ENCODE measurements around the gene THEM5. TPM values are rescaled to one million over a fixed set of nuclear protein-coding genes. Genes with fewer than 3 reads are reported as not detected.
"Not testable (repeated sequence)": the region's sequence is repeated elsewhere in the genome, so short reads cannot be mapped to it uniquely, and the experiment has no call there.

THEM5 gene
- not detected in 2 replicates for total RNA-seq

- no peak within 1 kb of the TSS for H3K4me3 Mint-ChIP-seq (ENCODE audit: low read depth)
- no peaks in the 10 kb centered on the region for H3K27me3 Mint-ChIP-seq (ENCODE audit: low read depth)
- no peaks in the 10 kb centered on the region for H3K9me3 Mint-ChIP-seq
- H3K27ac Mint-ChIP-seq: no peak within 1 kb of the TSS
- peaks cover 8% of the 10 kb centered on the region for H3K36me3 Mint-ChIP-seq (ENCODE audit: low read depth)
- peaks cover 8% of the 10 kb centered on the region for H3K4me1 Mint-ChIP-seq (ENCODE audit: low read depth)
- intact Hi-C loops (cut with micrococcal nuclease): no loop called here
- DNase-seq (ENCODE audit: low spot score): no peak
These were observed at the start of gene THEM5 for GRCh38 chr1:151853411-151853943. THEM5 (minus strand) TSS chr1:151853712; CDS start chr1:151853565, 147 bp downstream.

GRCh38 chr1:151902858-151903257, 49.3 kb upstream of the THEM5 start:
- Mint-ChIP-seq H3K36me3 (ENCODE audit: low read depth) (peaks cover 82% of the 10 kb centered on the region), H3K4me1 (ENCODE audit: low read depth) (peaks cover 49% of the 10 kb centered on the region), H3K27me3 (ENCODE audit: low read depth) (no peaks in the 10 kb centered on the region), H3K4me3 (ENCODE audit: low read depth) (no peak overlapping the region), H3K9me3 (peaks cover 75% of the 10 kb centered on the region), H3K27ac (no peak overlapping the region)
- no peak for DNase-seq (ENCODE audit: low spot score)
- intact Hi-C loops (cut with micrococcal nuclease): loop anchor here (10.0 kb wide), 2 partner anchors 58 to 562 kb away; no protein-coding TSS in a partner anchor

GRCh38 chr1:151900804-151901203, 47.3 kb upstream of the THEM5 start:
- H3K27ac Mint-ChIP-seq; H3K27me3 Mint-ChIP-seq (ENCODE audit: low read depth); H3K4me3 Mint-ChIP-seq (ENCODE audit: low read depth); DNase-seq (ENCODE audit: low spot score): not testable (repeated sequence)
- intact Hi-C loops (cut with micrococcal nuclease): loop anchor here (10.0 kb wide), 2 partner anchors 56 to 564 kb away; no protein-coding TSS in a partner anchor
- Mint-ChIP-seq H3K4me1 (ENCODE audit: low read depth) (peaks cover 59% of the 10 kb centered on the region), H3K36me3 (ENCODE audit: low read depth) (peaks cover 70% of the 10 kb centered on the region), H3K9me3 (peaks cover 61% of the 10 kb centered on the region)

GRCh38 chr1:151898519-151898991, 45.0 kb upstream of the THEM5 start:
- peaks cover 66% of the 10 kb centered on the region for H3K36me3 Mint-ChIP-seq (ENCODE audit: low read depth)
- peaks cover 40% of the 10 kb centered on the region for H3K9me3 Mint-ChIP-seq
- intact Hi-C loops (cut with micrococcal nuclease): no loop called here
- peak; percentile 49 for DNase-seq (ENCODE audit: low spot score)
- no peaks in the 10 kb centered on the region for H3K27me3 Mint-ChIP-seq (ENCODE audit: low read depth)
- H3K27ac Mint-ChIP-seq: peak overlapping the region; percentile 76
- H3K4me3 Mint-ChIP-seq (ENCODE audit: low read depth): peak overlapping the region; percentile 57
- peaks cover 40% of the 10 kb centered on the region for H3K4me1 Mint-ChIP-seq (ENCODE audit: low read depth)

GRCh38 chr1:151897991-151898431, 44.5 kb upstream of the THEM5 start:
- peak overlapping the region; percentile 57 for H3K4me3 Mint-ChIP-seq (ENCODE audit: low read depth)
- H3K9me3 Mint-ChIP-seq: peaks cover 36% of the 10 kb centered on the region
- intact Hi-C loops (cut with micrococcal nuclease): no loop called here
- H3K27ac Mint-ChIP-seq: peak overlapping the region; percentile 48
- peaks cover 68% of the 10 kb centered on the region for H3K36me3 Mint-ChIP-seq (ENCODE audit: low read depth)
- H3K4me1 Mint-ChIP-seq (ENCODE audit: low read depth): peaks cover 42% of the 10 kb centered on the region
- DNase-seq (ENCODE audit: low spot score): no peak
- no peaks in the 10 kb centered on the region for H3K27me3 Mint-ChIP-seq (ENCODE audit: low read depth)

- Mint-ChIP-seq H3K4me1 (ENCODE audit: low read depth) (peaks cover 43% of the 10 kb centered on the region), H3K27ac (no peak overlapping the region), H3K27me3 (ENCODE audit: low read depth) (no peaks in the 10 kb centered on the region), H3K4me3 (ENCODE audit: low read depth) (no peak overlapping the region), H3K36me3 (ENCODE audit: low read depth) (peaks cover 60% of the 10 kb centered on the region), H3K9me3 (no peaks in the 10 kb centered on the region)
- intact Hi-C loops (cut with micrococcal nuclease): no loop called here
- no peak for DNase-seq (ENCODE audit: low spot score)
These were observed 39.8 kb upstream of the THEM5 start for GRCh38 chr1:151893176-151893924.

- intact Hi-C loops (cut with micrococcal nuclease): no loop called here
These were observed 38.7 kb upstream of the THEM5 start for GRCh38 chr1:151892190-151892589.

GRCh38 chr1:151891512-151891911, 38.0 kb upstream of the THEM5 start:
- no peaks in the 10 kb centered on the region for H3K9me3 Mint-ChIP-seq
- no peaks in the 10 kb centered on the region for H3K27me3 Mint-ChIP-seq (ENCODE audit: low read depth)
- no peak overlapping the region for H3K4me3 Mint-ChIP-seq (ENCODE audit: low read depth)
- peak overlapping the region; percentile 76 for H3K27ac Mint-ChIP-seq
- peaks cover 27% of the 10 kb centered on the region for H3K4me1 Mint-ChIP-seq (ENCODE audit: low read depth)
- no peak for DNase-seq (ENCODE audit: low spot score)
- intact Hi-C loops (cut with micrococcal nuclease): no loop called here
- H3K36me3 Mint-ChIP-seq (ENCODE audit: low read depth): peaks cover 73% of the 10 kb centered on the region

More at GRCh38 chr1:151892190-151892589, 38.7 kb upstream of the THEM5 start:
- Mint-ChIP-seq H3K4me3 (ENCODE audit: low read depth) (no peak overlapping the region), H3K27me3 (ENCODE audit: low read depth) (no peaks in the 10 kb centered on the region), H3K27ac (peak overlapping the region; percentile 76), H3K9me3 (no peaks in the 10 kb centered on the region), H3K36me3 (ENCODE audit: low read depth) (peaks cover 69% of the 10 kb centered on the region), H3K4me1 (ENCODE audit: low read depth) (peaks cover 33% of the 10 kb centered on the region)
- no peak for DNase-seq (ENCODE audit: low spot score)

- no peak for DNase-seq (ENCODE audit: low spot score)
- Mint-ChIP-seq H3K36me3 (ENCODE audit: low read depth) (peaks cover 66% of the 10 kb centered on the region), H3K27me3 (ENCODE audit: low read depth) (no peaks in the 10 kb centered on the region), H3K4me1 (ENCODE audit: low read depth) (peaks cover 26% of the 10 kb centered on the region), H3K9me3 (no peaks in the 10 kb centered on the region), H3K27ac (no peak overlapping the region), H3K4me3 (ENCODE audit: low read depth) (no peak overlapping the region)
- intact Hi-C loops (cut with micrococcal nuclease): loop anchor here (2.0 kb wide), 1 partner anchor 108 kb away; no protein-coding TSS in a partner anchor
These were observed 35.6 kb upstream of the THEM5 start for GRCh38 chr1:151888972-151889570.

- Mint-ChIP-seq H3K27ac (no peak overlapping the region), H3K27me3 (ENCODE audit: low read depth) (no peaks in the 10 kb centered on the region), H3K4me3 (ENCODE audit: low read depth) (no peak overlapping the region), H3K36me3 (ENCODE audit: low read depth) (peaks cover 56% of the 10 kb centered on the region), H3K4me1 (ENCODE audit: low read depth) (peaks cover 14% of the 10 kb centered on the region), H3K9me3 (no peaks in the 10 kb centered on the region)
- no peak for DNase-seq (ENCODE audit: low spot score)
- intact Hi-C loops (cut with micrococcal nuclease): no loop called here
These were observed 33.5 kb upstream of the THEM5 start for GRCh38 chr1:151887028-151887427.

- Mint-ChIP-seq H3K4me3 (ENCODE audit: low read depth) (no peak overlapping the region), H3K27ac (no peak overlapping the region), H3K27me3 (ENCODE audit: low read depth) (no peaks in the 10 kb centered on the region), H3K9me3 (no peaks in the 10 kb centered on the region), H3K4me1 (ENCODE audit: low read depth) (peaks cover 3% of the 10 kb centered on the region), H3K36me3 (ENCODE audit: low read depth) (peaks cover 51% of the 10 kb centered on the region)
- intact Hi-C loops (cut with micrococcal nuclease): no loop called here
- no peak for DNase-seq (ENCODE audit: low spot score)
These were observed 32.0 kb upstream of the THEM5 start for GRCh38 chr1:151885479-151885878.

GRCh38 chr1:151884879-151885278, 31.4 kb upstream of the THEM5 start:
- H3K27me3 Mint-ChIP-seq (ENCODE audit: low read depth); H3K9me3 Mint-ChIP-seq; H3K4me3 Mint-ChIP-seq (ENCODE audit: low read depth); DNase-seq (ENCODE audit: low spot score); intact Hi-C loops (cut with micrococcal nuclease); H3K4me1 Mint-ChIP-seq (ENCODE audit: low read depth); H3K27ac Mint-ChIP-seq: not testable (repeated sequence)
- H3K36me3 Mint-ChIP-seq (ENCODE audit: low read depth): peaks cover 51% of the 10 kb centered on the region

GRCh38 chr1:151884445-151884844, 30.9 kb upstream of the THEM5 start:
- intact Hi-C loops (cut with micrococcal nuclease); H3K9me3 Mint-ChIP-seq; H3K4me1 Mint-ChIP-seq (ENCODE audit: low read depth); H3K4me3 Mint-ChIP-seq (ENCODE audit: low read depth); DNase-seq (ENCODE audit: low spot score); H3K27me3 Mint-ChIP-seq (ENCODE audit: low read depth); H3K27ac Mint-ChIP-seq: not testable (repeated sequence)
- H3K36me3 Mint-ChIP-seq (ENCODE audit: low read depth): peaks cover 50% of the 10 kb centered on the region
